Measurements from ENCODE around the gene CPTP. TPM values are rescaled to one million over a fixed set of nuclear protein-coding genes. Genes with fewer than 3 reads are reported as not detected.

The CPTP gene
- total RNA-seq, 1 donor from 2014 or later, result 20.9 TPM

GRCh38 chr1:1336931-1337792 is 12.6 kb downstream of the CPTP start:
- Histone ChIP-seq H3K27ac (no peak overlapping the region), H3K4me1 (peaks cover 19% of the 10 kb centered on the region), H3K9me3 (no peaks in the 10 kb centered on the region), H3K36me3 (peaks cover 0 to 33% of the 10 kb centered on the region in 2 donors), H3K4me3 (no peak overlapping the region), H3K27me3 (no peaks in the 10 kb centered on the region)
- TF ChIP-seq POLR2A (IDR thresholded peaks at IDR 0.05), result no peak
- no peak for TF ChIP-seq POLR2AphosphoS5 (IDR thresholded peaks at IDR 0.05; ENCODE audit: insufficient read depth in 1 of 2, low read depth in 1 of 2)
- no peak for TF ChIP-seq CTCF (IDR thresholded peaks at IDR 0.05)
- intact Hi-C loops (cut with DNase I), result no loop called here
- no peak for DNase-seq (ENCODE audit: extremely low spot score in 2 of 2)

GRCh38 chr1:1337793-1338147 is 13.2 kb downstream of the CPTP start:
- Histone ChIP-seq H3K4me1 (peaks cover 13% of the 10 kb centered on the region), H3K36me3 (peaks cover 0 to 33% of the 10 kb centered on the region in 2 donors), H3K27ac (no peak overlapping the region), H3K27me3 (no peaks in the 10 kb centered on the region), H3K9me3 (no peaks in the 10 kb centered on the region), H3K4me3 (no peak overlapping the region)
- intact Hi-C loops (cut with DNase I), result no loop called here
- DNase-seq (ENCODE audit: extremely low spot score in 2 of 2), result no peak
- TF ChIP-seq POLR2A (IDR thresholded peaks at IDR 0.05) (no peak), CTCF (IDR thresholded peaks at IDR 0.05) (no peak), POLR2AphosphoS5 (IDR thresholded peaks at IDR 0.05; ENCODE audit: insufficient read depth in 1 of 2, low read depth in 1 of 2) (no peak)

- Histone ChIP-seq H3K36me3 (peaks cover 0 to 33% of the 10 kb centered on the region in 2 donors), H3K4me1 (peaks cover 8% of the 10 kb centered on the region), H3K4me3 (no peak overlapping the region), H3K27ac (no peak overlapping the region), H3K9me3 (no peaks in the 10 kb centered on the region), H3K27me3 (no peaks in the 10 kb centered on the region)
- TF ChIP-seq CTCF (IDR thresholded peaks at IDR 0.05) (no peak), POLR2AphosphoS5 (IDR thresholded peaks at IDR 0.05; ENCODE audit: insufficient read depth in 1 of 2, low read depth in 1 of 2) (no peak), POLR2A (IDR thresholded peaks at IDR 0.05) (no peak)
- no peak for DNase-seq (ENCODE audit: extremely low spot score in 2 of 2)
- intact Hi-C loops (cut with DNase I), result no loop called here
Observed at GRCh38 chr1:1338278-1338677, 13.7 kb downstream of the CPTP start.

GRCh38 chr1:1340185-1340584 is 15.6 kb downstream of the CPTP start:
- Histone ChIP-seq H3K27ac (no peak overlapping the region), H3K4me3 (no peak overlapping the region), H3K27me3 (no peaks in the 10 kb centered on the region), H3K9me3 (no peaks in the 10 kb centered on the region), H3K36me3 (peaks cover 0 to 33% of the 10 kb centered on the region in 2 donors), H3K4me1 (peaks cover 18% of the 10 kb centered on the region)
- no peak for TF ChIP-seq CTCF (IDR thresholded peaks at IDR 0.05)
- TF ChIP-seq POLR2A (IDR thresholded peaks at IDR 0.05), result no peak
- TF ChIP-seq POLR2AphosphoS5 (IDR thresholded peaks at IDR 0.05; ENCODE audit: insufficient read depth in 1 of 2, low read depth in 1 of 2), result no peak
- intact Hi-C loops (cut with DNase I), result no loop called here
- no peak for DNase-seq (ENCODE audit: extremely low spot score in 2 of 2)
